CD1c-positive myeloid dendritic cell (primary cell): ENCODE data around the gene JKAMP.

Experiments used
- DNase-seq: peaks from one replicate; pipeline ENCODE4 v3.0.0-alpha.2; 2016; ENCODE audit errors: extremely low spot score

JKAMP gene

DNA sequence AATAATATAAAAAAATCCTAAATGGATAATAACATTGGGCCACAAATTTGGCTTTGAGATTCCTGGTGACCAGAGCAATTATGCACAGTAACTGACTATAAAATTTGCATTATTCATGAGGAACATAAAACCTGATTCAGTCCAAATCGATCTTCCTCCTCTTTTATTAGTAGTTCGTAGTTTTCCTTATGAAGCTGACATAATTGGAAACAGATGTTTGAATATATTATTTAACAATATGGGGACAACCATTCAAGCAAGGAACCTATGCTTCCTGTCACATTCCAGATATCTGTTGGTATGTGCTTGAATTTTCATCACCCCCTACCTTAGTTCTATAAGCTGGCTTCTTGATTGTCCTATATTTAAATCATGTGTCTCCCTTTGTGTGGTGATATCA, 57.4 kb downstream of the JKAMP start:
- no peak for DNase-seq

DNA sequence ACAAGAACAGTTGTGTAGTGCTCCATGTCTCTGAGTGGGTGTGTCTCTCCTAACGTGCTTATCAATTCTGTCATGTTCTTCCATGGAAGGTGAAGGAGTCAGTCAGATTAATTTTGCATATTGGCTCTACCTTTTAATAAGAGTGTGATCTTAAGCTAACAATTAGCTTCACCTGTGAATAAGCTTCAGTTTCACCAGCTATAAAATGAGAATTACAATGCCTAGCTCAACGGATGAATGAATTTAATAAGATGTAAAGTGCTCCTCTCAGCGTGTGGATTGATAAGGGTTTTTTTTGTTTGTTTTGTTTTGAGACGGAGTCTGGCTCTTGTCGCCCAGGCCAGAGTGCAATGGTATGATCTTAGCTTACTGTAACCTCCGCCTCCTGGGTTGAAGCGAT, 59.6 kb downstream of the JKAMP start:
- no peak for DNase-seq

DNA sequence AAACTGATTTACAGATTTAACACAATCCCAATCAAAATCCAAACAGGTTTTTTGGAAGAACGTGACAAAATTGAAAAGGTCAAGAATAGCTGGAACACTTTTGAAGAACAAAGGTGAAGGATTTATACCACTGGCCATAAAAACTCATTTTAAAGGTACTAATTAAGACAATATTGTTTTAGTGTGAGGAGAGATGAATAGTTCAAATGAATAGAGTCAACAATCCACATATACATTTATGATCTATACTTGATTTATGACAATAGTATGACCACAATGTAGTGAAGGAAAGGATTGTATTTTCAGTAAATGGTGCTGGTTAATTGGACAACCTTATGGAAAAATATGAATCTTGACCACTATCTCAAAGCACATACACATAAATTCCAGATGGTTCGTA, 63.0 kb downstream of the JKAMP start:
- no peak for DNase-seq
